GM10266 (cell line): ENCODE data around the gene ATXN1.
"Not testable (repeated sequence)": the region's sequence is repeated elsewhere in the genome, so short reads cannot be mapped to it uniquely, and the experiment has no call there.

Source experiments
- DNase-seq: peaks from one replicate; pipeline ENCODE4 v3.0.0; 2012; ENCODE audit errors: extremely low spot score
- CTCF ChIP-seq: IDR thresholded peaks from 2 replicates; pipeline ENCODE4 v1.5.1; 2012; ENCODE audit warnings: mild to moderate bottlenecking, low read depth; ENCODE audit not compliant: control insufficient read depth, insufficient read depth; ENCODE audit errors: missing control alignments

The ATXN1 gene

GRCh38 chr6:16711546-16712254 is 49.6 kb downstream of the ATXN1 start:
- TF ChIP-seq CTCF, result peak; percentile 28
- DNase-seq, result no peak

DNA sequence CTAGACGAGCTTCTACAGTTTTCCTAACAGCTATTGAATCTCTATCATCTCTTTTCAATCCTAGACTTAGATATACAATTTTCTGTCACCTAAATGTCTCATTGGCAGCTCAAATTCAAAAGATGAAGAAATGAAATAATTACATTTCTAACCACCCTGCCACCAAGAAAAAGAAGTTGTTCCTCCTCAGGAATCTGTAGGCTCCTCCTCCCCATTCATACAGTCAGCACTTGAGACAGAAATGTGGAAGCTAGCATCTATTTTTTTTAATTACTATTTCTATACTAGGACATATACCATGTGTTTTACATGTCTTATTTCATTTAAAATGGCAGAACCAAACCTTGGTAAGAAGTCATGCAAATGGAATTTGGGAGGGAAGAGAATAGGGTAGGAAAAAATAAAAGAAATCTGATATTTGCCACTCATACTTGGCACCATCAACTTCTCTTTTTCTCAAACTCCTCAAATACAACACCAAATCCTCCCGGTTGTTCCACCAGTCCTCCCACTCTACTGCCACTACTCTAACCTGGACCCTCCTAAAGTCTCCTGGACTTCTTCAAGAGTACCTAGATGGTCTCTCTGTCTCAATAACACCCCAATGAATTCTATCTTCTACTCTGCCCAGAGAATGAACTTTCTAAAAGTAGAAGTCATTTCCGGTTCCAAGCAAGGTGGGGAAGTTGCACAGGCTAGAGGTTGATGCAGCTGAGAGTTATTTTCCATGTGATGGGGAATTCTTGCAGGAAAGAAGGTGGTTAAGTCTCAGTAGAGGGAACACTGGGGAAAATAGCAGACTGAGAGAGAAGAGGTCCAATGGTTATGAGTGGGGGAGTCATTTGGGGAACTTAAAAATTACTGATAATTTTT is 54.1 kb downstream of the ATXN1 start:
- no peak for DNase-seq
- TF ChIP-seq CTCF, result no peak

GRCh38 chr6:16706491-16706890 is 54.8 kb downstream of the ATXN1 start:
- not testable (repeated sequence) for DNase-seq

GRCh38 chr6:16706029-16706428 is 55.2 kb downstream of the ATXN1 start:
- DNase-seq, result no peak
- TF ChIP-seq CTCF, result no peak

GRCh38 chr6:16705081-16705993 is 55.9 kb downstream of the ATXN1 start:
- TF ChIP-seq CTCF, result no peak
- no peak for DNase-seq

DNA sequence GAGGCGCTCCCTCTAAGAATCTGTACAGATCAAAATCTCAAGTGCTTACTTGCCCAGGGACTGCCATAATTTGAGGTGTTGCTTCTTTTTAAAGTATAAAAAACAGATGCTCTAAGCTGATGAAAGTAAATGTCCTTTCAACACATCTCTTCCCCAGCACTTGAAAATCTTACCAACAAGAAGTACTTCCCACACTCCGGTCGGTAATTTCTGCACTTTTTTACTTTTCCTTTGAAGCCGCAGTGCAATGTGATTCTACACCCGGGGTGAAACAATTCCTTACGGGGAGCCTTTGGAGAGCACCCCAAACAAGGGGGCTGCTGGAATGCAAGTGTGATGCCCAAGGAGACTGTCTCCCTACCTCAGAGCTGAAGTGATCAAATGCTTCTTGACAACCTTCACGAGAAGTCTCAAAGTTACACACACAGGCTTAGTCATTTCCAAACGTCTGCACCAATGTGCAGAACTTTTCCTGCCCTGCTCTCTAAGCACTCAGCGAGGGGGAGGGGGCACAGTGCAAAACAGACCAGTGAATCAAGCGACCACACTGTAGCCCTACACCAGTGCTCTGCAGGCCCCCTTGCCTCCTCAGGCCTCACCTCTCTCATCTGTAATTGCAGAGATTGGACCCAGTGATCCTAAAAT is 56.7 kb downstream of the ATXN1 start:
- no peak for DNase-seq
- TF ChIP-seq CTCF, result no peak

GRCh38 chr6:16702627-16703378 is 58.5 kb downstream of the ATXN1 start:
- not testable (repeated sequence) for DNase-seq
